ENCODE results near the gene PCID2. TPM values are rescaled to one million over a fixed set of nuclear protein-coding genes. Genes with fewer than 3 reads are reported as not detected.

PCID2 gene
- total RNA-seq, 1 donor from 2014 or later, result 47.9 TPM

GRCh38 chr13:113182046-113182445 is 26.4 kb downstream of the PCID2 start:
- no peaks in the 10 kb centered on the region for H3K9me3 Mint-ChIP-seq (ENCODE audit: unreplicated experiment)
- H3K4me3 Mint-ChIP-seq (ENCODE audit: unreplicated experiment), result no peak overlapping the region
- peak; percentile 79 for DNase-seq (ENCODE audit: extremely low spot score, unreplicated experiment)
- H3K36me3 Mint-ChIP-seq (ENCODE audit: unreplicated experiment), result peaks cover 38% of the 10 kb centered on the region
- H3K4me1 Mint-ChIP-seq (ENCODE audit: unreplicated experiment), result peaks cover 77% of the 10 kb centered on the region
- H3K27ac Mint-ChIP-seq (ENCODE audit: unreplicated experiment), result peak overlapping the region; percentile 54
- TF ChIP-seq CTCF (IDR thresholded peaks at IDR 0.05), result no peak
- H3K27me3 Mint-ChIP-seq (ENCODE audit: unreplicated experiment), result no peaks in the 10 kb centered on the region

GRCh38 chr13:113179374-113180230 is 28.9 kb downstream of the PCID2 start:
- H3K9me3 Mint-ChIP-seq (ENCODE audit: unreplicated experiment), result no peaks in the 10 kb centered on the region
- H3K36me3 Mint-ChIP-seq (ENCODE audit: unreplicated experiment), result peaks cover 49% of the 10 kb centered on the region
- H3K27ac Mint-ChIP-seq (ENCODE audit: unreplicated experiment), result peak overlapping the region; percentile 83
- peak; percentile 62 for DNase-seq (ENCODE audit: extremely low spot score, unreplicated experiment)
- no peak for TF ChIP-seq CTCF (IDR thresholded peaks at IDR 0.05)
- no peak overlapping the region for H3K4me3 Mint-ChIP-seq (ENCODE audit: unreplicated experiment)
- H3K27me3 Mint-ChIP-seq (ENCODE audit: unreplicated experiment), result no peaks in the 10 kb centered on the region
- peaks cover 63% of the 10 kb centered on the region for H3K4me1 Mint-ChIP-seq (ENCODE audit: unreplicated experiment)

DNA sequence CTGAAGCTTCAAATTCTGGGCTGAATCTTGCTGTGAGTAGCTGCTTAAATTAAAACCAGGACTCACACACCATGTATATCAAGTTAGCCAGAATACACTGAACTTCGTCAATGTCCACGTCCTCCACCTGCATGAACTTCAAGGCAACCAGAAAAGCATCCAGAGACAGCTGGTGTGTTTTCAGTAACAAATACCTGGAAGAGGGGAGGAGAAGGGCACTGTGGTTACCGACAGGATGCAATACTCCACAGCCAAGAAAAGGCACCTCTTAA is 29.6 kb downstream of the PCID2 start:
- H3K36me3 Mint-ChIP-seq (ENCODE audit: unreplicated experiment), result peaks cover 53% of the 10 kb centered on the region
- H3K4me1 Mint-ChIP-seq (ENCODE audit: unreplicated experiment), result peaks cover 57% of the 10 kb centered on the region
- peak; percentile 15 for DNase-seq (ENCODE audit: extremely low spot score, unreplicated experiment)
- no peak overlapping the region for H3K4me3 Mint-ChIP-seq (ENCODE audit: unreplicated experiment)
- TF ChIP-seq CTCF (IDR thresholded peaks at IDR 0.05), result no peak
- no peaks in the 10 kb centered on the region for H3K9me3 Mint-ChIP-seq (ENCODE audit: unreplicated experiment)
- H3K27me3 Mint-ChIP-seq (ENCODE audit: unreplicated experiment), result no peaks in the 10 kb centered on the region
- H3K27ac Mint-ChIP-seq (ENCODE audit: unreplicated experiment), result peak overlapping the region; percentile 83

DNA sequence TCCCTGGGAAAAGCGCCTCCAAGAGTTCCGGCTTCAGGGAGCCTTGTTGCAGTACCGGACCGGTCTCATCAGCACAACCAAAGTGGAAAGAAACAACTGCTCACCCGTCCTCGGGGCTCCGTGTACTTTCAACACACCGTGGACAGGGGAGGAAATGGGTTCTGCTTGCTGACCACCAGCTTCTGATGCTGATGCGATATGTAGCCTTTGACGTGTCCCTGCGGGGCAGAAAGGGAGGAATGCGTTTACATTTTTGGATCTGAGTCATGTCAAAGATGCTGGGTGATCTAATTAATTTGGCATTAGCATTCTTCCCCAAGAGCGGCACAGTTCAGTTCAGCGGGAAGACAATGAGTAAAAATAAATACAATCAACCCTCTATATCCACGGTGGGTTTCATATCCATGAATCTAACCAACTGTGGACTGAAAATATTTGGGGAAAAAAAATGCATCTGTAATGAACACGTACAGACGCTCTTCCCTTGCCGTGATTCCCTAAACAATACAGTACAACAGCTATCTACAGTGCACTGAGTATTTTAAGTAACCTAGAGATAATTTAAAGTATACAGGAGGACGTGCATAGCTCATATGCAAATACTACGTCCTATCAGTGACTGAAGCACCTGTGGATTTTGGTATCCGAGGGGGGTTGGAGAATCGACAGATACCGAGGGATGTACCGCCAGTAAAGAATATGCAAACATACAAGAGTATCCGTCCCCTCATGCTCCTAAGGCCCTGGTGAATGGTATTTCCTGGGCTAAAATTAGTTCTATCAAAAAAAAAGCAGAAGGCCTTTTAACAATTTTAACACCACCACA is 30.2 kb downstream of the PCID2 start:
- TF ChIP-seq CTCF (IDR thresholded peaks at IDR 0.05), result no peak
- Mint-ChIP-seq H3K36me3 (ENCODE audit: unreplicated experiment) (peaks cover 50% of the 10 kb centered on the region), H3K4me3 (ENCODE audit: unreplicated experiment) (no peak overlapping the region), H3K27ac (ENCODE audit: unreplicated experiment) (peak overlapping the region; percentile 83), H3K4me1 (ENCODE audit: unreplicated experiment) (peaks cover 52% of the 10 kb centered on the region), H3K27me3 (ENCODE audit: unreplicated experiment) (no peaks in the 10 kb centered on the region), H3K9me3 (ENCODE audit: unreplicated experiment) (no peaks in the 10 kb centered on the region)
- DNase-seq (ENCODE audit: extremely low spot score, unreplicated experiment), result peak; percentile 71

DNA sequence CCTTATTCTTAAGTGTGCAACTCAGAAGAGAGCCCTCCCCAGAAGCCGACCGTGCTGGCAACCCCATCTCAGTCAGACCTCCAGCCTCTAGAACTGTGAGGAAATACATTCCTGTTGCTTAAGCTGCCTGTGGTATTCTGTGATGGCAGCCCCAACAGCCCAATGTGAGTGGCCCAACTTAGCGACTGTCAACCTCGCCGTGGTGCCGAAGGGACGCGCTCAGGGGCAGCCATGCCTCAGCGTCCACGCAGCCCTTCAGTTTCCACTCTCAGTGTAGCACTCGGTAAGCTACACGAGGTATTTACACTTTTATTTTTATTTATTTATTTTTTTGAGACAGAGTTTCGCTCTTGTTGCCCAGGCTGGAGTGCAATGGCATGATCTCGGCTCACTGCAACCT is 31.6 kb downstream of the PCID2 start:
- peak; percentile 53 for DNase-seq (ENCODE audit: extremely low spot score, unreplicated experiment)
- no peak for TF ChIP-seq CTCF (IDR thresholded peaks at IDR 0.05)
- H3K4me1 Mint-ChIP-seq (ENCODE audit: unreplicated experiment), result peaks cover 40% of the 10 kb centered on the region
- peaks cover 55% of the 10 kb centered on the region for H3K36me3 Mint-ChIP-seq (ENCODE audit: unreplicated experiment)
- H3K4me3 Mint-ChIP-seq (ENCODE audit: unreplicated experiment), result no peak overlapping the region
- no peaks in the 10 kb centered on the region for H3K27me3 Mint-ChIP-seq (ENCODE audit: unreplicated experiment)
- H3K9me3 Mint-ChIP-seq (ENCODE audit: unreplicated experiment), result no peaks in the 10 kb centered on the region
- no peak overlapping the region for H3K27ac Mint-ChIP-seq (ENCODE audit: unreplicated experiment)

Measured in osteocyte (in vitro differentiated cells).